Activated CD4-positive, alpha-beta T cell treated with anti-CD3 and anti-CD28 coated beads, Interleukin-2, amount 50 U/mL, for 1 hour (primary cell): ENCODE measurements around the gene TMEM184B.
A peak's percentile ranks its signal among the peaks of the same experiment; 100 is the strongest.
"Not testable (repeated sequence)": the region's sequence is repeated elsewhere in the genome, so short reads cannot be mapped to it uniquely, and the experiment has no call there.

Experiments
- DNase-seq: peaks from one replicate; pipeline ENCODE4 v3.0.0-alpha.2; 2020

TMEM184B gene

GRCh38 chr22:38247713-38248112 is 25.1 kb downstream of the TMEM184B start:
- no peak for DNase-seq

- no peak for DNase-seq
Measured at GRCh38 chr22:38246692-38247091, 26.1 kb downstream of the TMEM184B start.

- DNase-seq, result no peak
Measured at GRCh38 chr22:38246046-38246658, 26.7 kb downstream of the TMEM184B start.

GRCh38 chr22:38244106-38244505 is 28.7 kb downstream of the TMEM184B start:
- no peak for DNase-seq

- no peak for DNase-seq
Measured at GRCh38 chr22:38243007-38243765, 29.6 kb downstream of the TMEM184B start.

GRCh38 chr22:38240734-38241252 is 32.0 kb downstream of the TMEM184B start:
- no peak for DNase-seq

- no peak for DNase-seq
Measured at GRCh38 chr22:38239101-38239761, 33.6 kb downstream of the TMEM184B start.

GRCh38 chr22:38238519-38239071 is 34.2 kb downstream of the TMEM184B start:
- DNase-seq, result no peak

- no peak for DNase-seq
Measured at GRCh38 chr22:38236786-38237185, 36.0 kb downstream of the TMEM184B start.

- no peak for DNase-seq
Measured at GRCh38 chr22:38235240-38235850, 37.5 kb downstream of the TMEM184B start.

GRCh38 chr22:38233856-38234255 is 39.0 kb downstream of the TMEM184B start:
- DNase-seq, result not testable (repeated sequence)

GRCh38 chr22:38233427-38233826 is 39.4 kb downstream of the TMEM184B start:
- DNase-seq, result no peak

GRCh38 chr22:38232196-38232595 is 40.6 kb downstream of the TMEM184B start:
- DNase-seq, result no peak

- no peak for DNase-seq
Measured at GRCh38 chr22:38230916-38231315, 41.9 kb downstream of the TMEM184B start.

- peak; percentile 40 for DNase-seq
Measured at GRCh38 chr22:38230108-38230825, 42.5 kb downstream of the TMEM184B start.

- peak; percentile 22 for DNase-seq
Measured at GRCh38 chr22:38228873-38229740, 43.7 kb downstream of the TMEM184B start.

- DNase-seq, result no peak
Measured at GRCh38 chr22:38228326-38228872, 44.4 kb downstream of the TMEM184B start.

- no peak for DNase-seq
Measured at GRCh38 chr22:38226853-38227649, 45.8 kb downstream of the TMEM184B start.

GRCh38 chr22:38223289-38223960 is 49.4 kb downstream of the TMEM184B start:
- DNase-seq, result no peak

- DNase-seq, result no peak
Measured at GRCh38 chr22:38222797-38223119, 50.1 kb downstream of the TMEM184B start.
